Stimulated activated naive CD8-positive, alpha-beta T cell treated with anti-CD3 and anti-CD28 coated beads, Interleukin-15, Interleukin-2, amounts not matched to agents 100 ng/mL and 50 ng/mL, for 24 hours (primary cell): ENCODE results near the gene SORCS2.

Experiments
- H3K27ac Mint-ChIP-seq: one replicate; pipeline ENCODE4 v1.8.0; 2021; ENCODE audit warnings: mild to moderate bottlenecking, mixed read lengths
- H3K27me3 Mint-ChIP-seq: one replicate; pipeline ENCODE4 v1.8.0; 2021; ENCODE audit warnings: mixed read lengths
- H3K36me3 Mint-ChIP-seq: one replicate; pipeline ENCODE4 v1.8.0; 2021; ENCODE audit warnings: low read depth, mixed read lengths
- H3K4me1 Mint-ChIP-seq: one replicate; pipeline ENCODE4 v1.8.0; 2021; ENCODE audit warnings: low read depth, mixed read lengths
- H3K4me3 Mint-ChIP-seq: one replicate; pipeline ENCODE4 v1.8.0; 2021; ENCODE audit warnings: mild to moderate bottlenecking, mixed read lengths
- H3K9me3 Mint-ChIP-seq: one replicate; pipeline ENCODE4 v1.8.0; 2021; ENCODE audit warnings: mixed read lengths

SORCS2 gene

DNA sequence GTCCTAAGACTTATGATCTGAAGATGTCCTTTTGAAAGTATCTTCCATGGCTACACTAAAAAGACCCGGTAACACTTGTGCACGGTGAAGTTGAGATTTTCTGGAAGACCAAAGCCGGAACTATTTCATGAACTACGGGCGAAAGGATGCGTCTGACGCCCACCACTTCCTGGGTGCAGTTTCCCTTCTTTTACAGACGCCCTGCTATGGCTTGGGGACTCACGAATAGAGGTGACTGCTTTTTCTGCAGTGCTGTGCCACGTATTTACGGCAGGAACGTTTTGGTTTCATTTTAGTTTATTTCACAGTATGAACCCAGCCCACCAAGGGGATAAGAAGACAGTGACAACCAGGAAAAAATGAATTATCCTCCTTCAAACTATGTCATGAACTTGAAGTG, 566.9 kb downstream of the SORCS2 start:
- Mint-ChIP-seq H3K4me3 (peak overlapping the region; percentile 81), H3K36me3 (no peaks in the 10 kb centered on the region), H3K27ac (peak overlapping the region; percentile 88), H3K27me3 (no peaks in the 10 kb centered on the region), H3K4me1 (peaks cover 39% of the 10 kb centered on the region), H3K9me3 (no peaks in the 10 kb centered on the region)

- H3K36me3 Mint-ChIP-seq = no peaks in the 10 kb centered on the region
- peak overlapping the region; percentile 88 for H3K27ac Mint-ChIP-seq
- peaks cover 39% of the 10 kb centered on the region for H3K4me1 Mint-ChIP-seq
- H3K27me3 Mint-ChIP-seq = no peaks in the 10 kb centered on the region
- H3K9me3 Mint-ChIP-seq = no peaks in the 10 kb centered on the region
- peak overlapping the region; percentile 81 for H3K4me3 Mint-ChIP-seq
Measured at GRCh38 chr4:7759635-7760034, 567.3 kb downstream of the SORCS2 start.

GRCh38 chr4:7760228-7760627, 567.9 kb downstream of the SORCS2 start:
- no peaks in the 10 kb centered on the region for H3K36me3 Mint-ChIP-seq
- peaks cover 39% of the 10 kb centered on the region for H3K4me1 Mint-ChIP-seq
- no peaks in the 10 kb centered on the region for H3K27me3 Mint-ChIP-seq
- H3K9me3 Mint-ChIP-seq = no peaks in the 10 kb centered on the region
- H3K4me3 Mint-ChIP-seq = peak overlapping the region; percentile 28
- peak overlapping the region; percentile 88 for H3K27ac Mint-ChIP-seq

DNA sequence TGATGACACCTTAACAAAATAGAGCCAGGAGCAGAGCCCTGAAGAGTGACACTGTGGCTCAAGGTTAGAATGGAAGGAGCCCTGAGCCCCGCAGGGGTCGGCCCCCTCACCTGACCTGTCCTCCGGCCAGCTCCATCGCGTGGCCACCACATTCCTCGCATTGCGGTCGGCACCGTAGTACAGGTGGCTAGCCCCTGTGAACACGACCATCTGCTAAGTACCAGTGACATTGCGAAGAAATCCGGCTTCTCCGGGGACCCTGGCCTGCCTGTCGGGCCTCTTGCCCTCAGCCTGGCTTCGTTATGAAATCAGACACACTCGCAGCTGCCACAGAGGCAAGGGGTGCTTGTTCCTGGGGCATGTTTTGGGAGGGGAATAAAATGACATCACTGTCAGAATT, 568.4 kb downstream of the SORCS2 start:
- Mint-ChIP-seq H3K36me3 (no peaks in the 10 kb centered on the region), H3K4me3 (no peak overlapping the region), H3K27ac (no peak overlapping the region), H3K9me3 (no peaks in the 10 kb centered on the region), H3K27me3 (no peaks in the 10 kb centered on the region), H3K4me1 (peaks cover 39% of the 10 kb centered on the region)

DNA sequence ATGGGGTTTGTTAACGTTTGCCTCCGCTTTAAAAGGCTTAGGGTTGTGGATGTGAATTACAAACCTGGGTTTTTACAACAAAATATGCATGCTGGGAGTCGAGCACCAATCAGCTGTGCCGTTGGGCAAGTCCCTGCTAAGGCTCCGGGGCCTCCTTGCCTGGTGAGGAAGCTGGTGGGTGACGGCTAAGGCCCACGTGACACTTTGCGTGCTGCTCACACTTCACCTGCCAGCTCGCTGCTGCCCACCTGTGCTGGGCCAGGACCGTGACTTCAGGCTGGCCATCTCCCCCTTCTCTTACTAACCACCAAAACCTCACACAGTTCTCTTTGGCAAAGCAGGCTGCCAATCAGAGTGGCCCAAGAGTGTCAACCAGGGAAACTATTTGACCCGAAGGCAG, 569.0 kb downstream of the SORCS2 start:
- H3K4me1 Mint-ChIP-seq = peaks cover 39% of the 10 kb centered on the region
- H3K27ac Mint-ChIP-seq = peak overlapping the region; percentile 41
- no peak overlapping the region for H3K4me3 Mint-ChIP-seq
- H3K27me3 Mint-ChIP-seq = no peaks in the 10 kb centered on the region
- no peaks in the 10 kb centered on the region for H3K9me3 Mint-ChIP-seq
- H3K36me3 Mint-ChIP-seq = no peaks in the 10 kb centered on the region

- H3K27me3 Mint-ChIP-seq = no peaks in the 10 kb centered on the region
- H3K4me1 Mint-ChIP-seq = peaks cover 39% of the 10 kb centered on the region
- no peak overlapping the region for H3K4me3 Mint-ChIP-seq
- no peaks in the 10 kb centered on the region for H3K9me3 Mint-ChIP-seq
- H3K27ac Mint-ChIP-seq = peak overlapping the region; percentile 41
- H3K36me3 Mint-ChIP-seq = no peaks in the 10 kb centered on the region
Measured at GRCh38 chr4:7761720-7762119, 569.4 kb downstream of the SORCS2 start.

DNA sequence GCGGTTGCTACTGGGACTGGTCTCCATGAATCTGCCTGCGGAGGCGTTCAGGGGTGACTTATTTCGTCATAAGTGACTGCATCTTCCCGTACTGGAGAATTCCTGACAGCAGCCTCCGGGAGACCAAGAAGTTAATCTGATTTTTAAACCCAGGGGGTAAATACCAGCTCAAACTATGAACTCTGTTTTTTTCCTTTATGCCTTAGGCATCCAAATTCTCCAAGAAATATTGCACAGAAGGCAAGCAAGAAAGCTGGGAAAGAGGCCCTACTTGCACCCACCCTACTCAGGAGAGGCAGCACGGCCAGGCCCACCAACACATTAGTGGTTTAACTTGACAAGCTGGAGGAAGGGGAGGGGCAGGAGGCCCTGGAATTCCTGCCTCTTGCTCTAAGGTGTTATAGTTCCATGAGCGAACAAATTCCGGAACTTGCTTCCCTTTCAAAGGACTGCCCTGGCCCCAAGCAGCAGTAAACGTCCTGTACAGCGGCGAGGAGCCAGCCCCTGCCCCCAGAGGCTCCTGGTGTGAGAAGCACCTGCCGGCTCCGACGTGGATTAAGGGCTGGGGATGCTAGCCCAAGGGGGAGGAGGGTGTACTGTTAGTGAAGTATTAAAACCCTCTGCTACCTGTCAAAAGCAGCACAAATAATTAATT, 570.2 kb downstream of the SORCS2 start:
- H3K27me3 Mint-ChIP-seq = no peaks in the 10 kb centered on the region
- H3K9me3 Mint-ChIP-seq = no peaks in the 10 kb centered on the region
- no peak overlapping the region for H3K27ac Mint-ChIP-seq

DNA sequence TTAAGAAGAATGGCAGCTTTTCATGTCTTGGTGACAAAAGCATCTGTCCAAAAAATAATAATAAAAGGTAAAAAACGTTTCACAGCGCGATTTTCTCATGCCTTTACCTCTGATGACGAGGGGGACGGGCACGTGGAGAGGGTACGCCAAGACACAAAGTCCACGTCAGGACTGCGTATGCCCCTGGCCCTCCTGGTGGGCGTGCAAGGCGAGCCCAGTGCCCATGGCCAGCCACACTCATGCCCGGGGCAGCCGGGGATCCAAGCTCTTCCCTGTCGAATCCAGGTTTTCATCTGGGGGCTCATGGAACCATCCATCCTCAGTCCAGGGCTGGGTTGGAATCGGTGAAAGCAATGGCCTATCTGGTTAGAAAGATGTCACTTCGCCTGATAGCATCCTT, 570.8 kb downstream of the SORCS2 start:
- Mint-ChIP-seq H3K36me3 (no peaks in the 10 kb centered on the region), H3K27ac (no peak overlapping the region), H3K4me3 (no peak overlapping the region), H3K4me1 (peaks cover 31% of the 10 kb centered on the region), H3K9me3 (no peaks in the 10 kb centered on the region), H3K27me3 (no peaks in the 10 kb centered on the region)

More for the DNA sequence above, 570.2 kb downstream of the SORCS2 start:
- Mint-ChIP-seq H3K36me3 (no peaks in the 10 kb centered on the region), H3K4me3 (no peak overlapping the region), H3K4me1 (peaks cover 35% of the 10 kb centered on the region)

DNA sequence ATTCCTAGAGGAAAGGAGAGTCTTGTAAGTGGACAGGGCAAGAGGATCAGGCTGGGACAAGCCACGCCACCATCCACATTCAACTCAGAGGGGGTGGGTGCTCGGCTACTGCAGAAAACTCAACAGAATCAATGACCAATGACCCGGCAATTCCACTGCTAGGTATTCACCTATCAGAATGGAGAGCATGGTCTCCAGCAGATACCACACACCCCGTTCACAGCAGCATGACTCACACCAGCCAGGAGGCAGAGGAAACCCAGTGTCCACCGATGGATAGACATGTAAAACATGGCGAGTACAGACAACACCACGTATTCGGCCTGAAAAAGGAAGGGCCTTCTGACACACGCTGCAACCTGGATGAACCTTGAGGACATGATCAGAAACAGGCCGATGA, 571.5 kb downstream of the SORCS2 start:
- peaks cover 25% of the 10 kb centered on the region for H3K4me1 Mint-ChIP-seq
- H3K4me3 Mint-ChIP-seq = no peak overlapping the region
- no peak overlapping the region for H3K27ac Mint-ChIP-seq
- no peaks in the 10 kb centered on the region for H3K9me3 Mint-ChIP-seq
- H3K27me3 Mint-ChIP-seq = no peaks in the 10 kb centered on the region
- no peaks in the 10 kb centered on the region for H3K36me3 Mint-ChIP-seq

- H3K9me3 Mint-ChIP-seq = no peaks in the 10 kb centered on the region
Measured at GRCh38 chr4:7764466-7764865, 572.1 kb downstream of the SORCS2 start.

DNA sequence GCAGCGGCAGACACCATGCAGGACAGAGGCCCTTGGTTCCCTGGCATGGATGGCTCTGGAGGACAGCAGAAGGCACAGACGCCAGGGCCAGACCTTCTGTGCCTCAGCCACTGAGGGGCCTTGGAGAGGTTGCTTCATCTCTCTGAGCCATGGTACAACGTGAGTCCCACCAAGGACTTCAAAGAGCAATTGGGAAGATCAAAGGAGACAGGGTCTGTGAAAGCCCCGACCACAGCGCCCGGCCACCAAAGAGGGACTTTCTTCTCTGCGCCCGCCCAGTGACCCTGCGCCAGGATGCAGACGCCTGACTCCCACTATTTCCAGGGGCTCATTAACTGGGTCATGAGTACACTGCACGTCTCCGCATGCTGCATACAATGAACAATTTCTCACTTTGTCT, 573.3 kb downstream of the SORCS2 start:
- Mint-ChIP-seq H3K4me1 (peaks cover 18% of the 10 kb centered on the region), H3K4me3 (no peak overlapping the region), H3K36me3 (no peaks in the 10 kb centered on the region), H3K27me3 (no peaks in the 10 kb centered on the region), H3K9me3 (no peaks in the 10 kb centered on the region), H3K27ac (no peak overlapping the region)

More at GRCh38 chr4:7764466-7764865, 572.1 kb downstream of the SORCS2 start:
- Mint-ChIP-seq H3K36me3 (no peaks in the 10 kb centered on the region), H3K4me3 (no peak overlapping the region), H3K27ac (no peak overlapping the region), H3K27me3 (no peaks in the 10 kb centered on the region), H3K4me1 (peaks cover 19% of the 10 kb centered on the region)

DNA sequence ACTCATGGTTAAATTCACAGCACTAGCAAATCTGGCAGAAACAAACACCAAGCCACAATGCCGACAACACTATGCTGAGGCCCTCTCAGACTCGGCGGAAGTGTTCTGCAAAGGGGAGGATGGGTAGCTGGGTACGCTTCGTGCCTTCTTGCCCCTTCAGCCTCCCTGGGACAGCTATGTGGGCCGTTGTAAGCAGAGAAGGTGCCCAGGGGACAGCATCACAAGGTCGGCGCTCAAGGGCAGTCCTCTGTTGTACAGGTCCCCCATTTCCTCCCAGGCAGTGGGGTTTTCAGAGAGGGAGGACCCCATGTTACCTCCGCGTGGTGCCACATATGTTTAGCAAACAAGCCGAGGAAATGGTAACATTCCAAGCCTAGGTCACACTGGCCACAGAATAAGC, 573.7 kb downstream of the SORCS2 start:
- Mint-ChIP-seq H3K36me3 (no peaks in the 10 kb centered on the region), H3K4me1 (peaks cover 22% of the 10 kb centered on the region), H3K27me3 (no peaks in the 10 kb centered on the region), H3K9me3 (no peaks in the 10 kb centered on the region), H3K4me3 (no peak overlapping the region), H3K27ac (no peak overlapping the region)

- H3K27ac Mint-ChIP-seq = no peak overlapping the region
- no peaks in the 10 kb centered on the region for H3K36me3 Mint-ChIP-seq
- no peaks in the 10 kb centered on the region for H3K27me3 Mint-ChIP-seq
Measured at GRCh38 chr4:7766661-7767345, 574.5 kb downstream of the SORCS2 start.

DNA sequence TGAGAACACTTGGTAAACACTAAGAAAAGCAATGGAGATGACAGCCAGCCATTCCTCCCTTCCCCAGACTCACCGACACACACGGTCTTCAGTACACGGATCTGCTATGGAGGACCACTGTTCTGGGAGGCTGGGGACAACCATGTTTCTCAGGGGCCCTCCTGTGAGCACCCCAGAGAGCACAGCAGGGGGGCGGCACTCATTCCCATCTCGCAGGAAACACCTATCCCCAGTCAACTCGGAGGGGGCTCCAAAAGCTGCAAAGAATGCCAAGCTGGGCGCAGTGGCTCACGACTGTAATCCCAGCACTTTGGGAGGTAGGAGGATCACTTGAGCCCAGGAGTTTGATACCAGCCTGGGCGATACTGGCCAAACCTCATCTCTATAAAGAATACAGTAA, 575.2 kb downstream of the SORCS2 start:
- Mint-ChIP-seq H3K36me3 (no peaks in the 10 kb centered on the region), H3K27me3 (no peaks in the 10 kb centered on the region), H3K9me3 (no peaks in the 10 kb centered on the region), H3K4me1 (peaks cover 20% of the 10 kb centered on the region), H3K27ac (no peak overlapping the region), H3K4me3 (no peak overlapping the region)

More at GRCh38 chr4:7766661-7767345, 574.5 kb downstream of the SORCS2 start:
- H3K4me3 Mint-ChIP-seq = no peak overlapping the region
- H3K9me3 Mint-ChIP-seq = no peaks in the 10 kb centered on the region
- peaks cover 22% of the 10 kb centered on the region for H3K4me1 Mint-ChIP-seq

DNA sequence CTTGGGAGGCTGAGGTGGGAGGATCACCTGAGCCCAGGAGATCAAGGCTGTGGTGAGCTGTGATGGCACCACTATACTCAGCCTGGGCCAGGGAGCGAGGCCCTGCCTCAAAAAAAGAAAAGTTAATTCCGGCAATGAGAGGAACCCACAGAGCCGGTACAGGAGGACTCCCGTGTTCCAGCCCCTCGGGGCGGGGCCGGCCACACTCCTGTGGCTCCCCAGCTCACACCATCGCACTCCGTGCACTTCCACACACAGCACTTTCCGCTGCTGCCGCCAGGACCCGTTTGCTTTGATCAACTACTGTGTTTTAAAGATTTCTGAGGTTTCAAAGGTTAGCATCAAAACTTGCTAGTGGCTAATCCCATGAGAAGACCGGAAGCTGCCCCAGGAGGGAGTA, 575.6 kb downstream of the SORCS2 start:
- H3K4me3 Mint-ChIP-seq = no peak overlapping the region
- H3K36me3 Mint-ChIP-seq = peaks cover 2% of the 10 kb centered on the region
- H3K27ac Mint-ChIP-seq = no peak overlapping the region
- peaks cover 20% of the 10 kb centered on the region for H3K4me1 Mint-ChIP-seq
- H3K27me3 Mint-ChIP-seq = no peaks in the 10 kb centered on the region
- no peaks in the 10 kb centered on the region for H3K9me3 Mint-ChIP-seq

- H3K27me3 Mint-ChIP-seq = no peaks in the 10 kb centered on the region
- no peaks in the 10 kb centered on the region for H3K9me3 Mint-ChIP-seq
- no peak overlapping the region for H3K27ac Mint-ChIP-seq
- H3K4me1 Mint-ChIP-seq = peaks cover 20% of the 10 kb centered on the region
- peaks cover 9% of the 10 kb centered on the region for H3K36me3 Mint-ChIP-seq
- no peak overlapping the region for H3K4me3 Mint-ChIP-seq
Measured at GRCh38 chr4:7768736-7769135, 576.4 kb downstream of the SORCS2 start.
